Hair follicle dermal papilla cell (primary cell): ENCODE measurements around the gene TRIM32. TPM values are rescaled to one million over a fixed set of nuclear protein-coding genes. Genes with fewer than 3 reads are reported as not detected.

ENCODE experiments used
- total RNA-seq: library from RNA; depleted of rRNA; stranded (reverse); fragments of >200 nt; gene quantifications from 2 replicates; pipeline ENCODE4 v1.2.3, GENCODE V29; 2012

The TRIM32 gene, protein sequence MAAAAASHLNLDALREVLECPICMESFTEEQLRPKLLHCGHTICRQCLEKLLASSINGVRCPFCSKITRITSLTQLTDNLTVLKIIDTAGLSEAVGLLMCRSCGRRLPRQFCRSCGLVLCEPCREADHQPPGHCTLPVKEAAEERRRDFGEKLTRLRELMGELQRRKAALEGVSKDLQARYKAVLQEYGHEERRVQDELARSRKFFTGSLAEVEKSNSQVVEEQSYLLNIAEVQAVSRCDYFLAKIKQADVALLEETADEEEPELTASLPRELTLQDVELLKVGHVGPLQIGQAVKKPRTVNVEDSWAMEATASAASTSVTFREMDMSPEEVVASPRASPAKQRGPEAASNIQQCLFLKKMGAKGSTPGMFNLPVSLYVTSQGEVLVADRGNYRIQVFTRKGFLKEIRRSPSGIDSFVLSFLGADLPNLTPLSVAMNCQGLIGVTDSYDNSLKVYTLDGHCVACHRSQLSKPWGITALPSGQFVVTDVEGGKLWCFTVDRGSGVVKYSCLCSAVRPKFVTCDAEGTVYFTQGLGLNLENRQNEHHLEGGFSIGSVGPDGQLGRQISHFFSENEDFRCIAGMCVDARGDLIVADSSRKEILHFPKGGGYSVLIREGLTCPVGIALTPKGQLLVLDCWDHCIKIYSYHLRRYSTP
- total RNA-seq, result 53.2 and 62.8 TPM in 2 replicates

DNA sequence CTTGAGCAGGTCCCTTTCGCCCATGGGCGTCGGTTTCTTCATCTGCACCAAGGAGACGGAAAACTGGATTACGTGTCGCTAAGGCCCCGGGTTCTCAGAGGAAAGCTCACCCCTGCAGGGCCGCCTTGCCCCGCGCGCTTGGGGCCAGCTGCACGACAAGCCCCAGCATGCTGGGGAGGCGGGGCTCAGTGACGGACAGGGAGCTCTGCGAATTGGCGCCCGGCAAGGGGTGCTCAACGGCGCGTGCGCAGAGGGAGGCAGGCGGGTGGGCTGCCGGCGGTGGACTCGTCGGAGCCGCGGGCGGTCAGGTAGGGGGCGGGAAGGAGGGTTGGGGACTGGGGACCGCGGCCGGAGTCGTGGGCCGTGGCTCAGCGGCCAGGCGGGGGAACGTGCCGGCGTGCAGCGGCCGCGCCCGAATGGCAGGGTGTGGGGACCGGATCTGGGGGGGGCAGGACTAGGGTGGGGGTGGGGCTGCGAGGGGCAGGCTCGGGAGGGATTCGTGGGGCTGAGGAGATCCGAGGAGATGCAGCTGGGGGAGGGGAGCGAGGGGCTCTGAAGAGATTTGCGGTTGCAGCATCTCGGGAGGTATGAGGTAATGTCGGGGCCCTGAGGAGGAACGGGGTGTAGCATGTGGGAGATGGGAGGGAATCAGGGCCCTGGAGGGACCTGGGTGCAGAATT lies at the start of gene TRIM32:
Gene TRIM32 (plus strand): TSS at position 232 of the 680 bp plus-strand sequence. CDS start 10,438 bp downstream, outside the sequence.

